NCI-H748 treated with DMSO at 0.1 percent for 48 hours (cell line): ENCODE measurements around the gene SYT6.
"Not testable (repeated sequence)": the region's sequence is repeated elsewhere in the genome, so short reads cannot be mapped to it uniquely, and the experiment has no call there.

ENCODE experiments used
- DNase-seq: peaks from one replicate; lab custom pipeline; 2025; lab: John Stamatoyannopoulos, UW

SYT6 gene

GRCh38 chr1:114072246-114072645 is 81.4 kb downstream of the SYT6 start:
- no peak for DNase-seq

- DNase-seq: not testable (repeated sequence)
Measured at GRCh38 chr1:114069762-114070161, 83.9 kb downstream of the SYT6 start.

- DNase-seq: not testable (repeated sequence)
Measured at GRCh38 chr1:114068684-114069083, 85.0 kb downstream of the SYT6 start.

GRCh38 chr1:114065671-114066070 is 88.0 kb downstream of the SYT6 start:
- not testable (repeated sequence) for DNase-seq

GRCh38 chr1:114063544-114063943 is 90.1 kb downstream of the SYT6 start:
- no peak for DNase-seq

GRCh38 chr1:114062477-114063099 is 91.1 kb downstream of the SYT6 start:
- DNase-seq: no peak

- no peak for DNase-seq
Measured at GRCh38 chr1:114061121-114061830, 92.4 kb downstream of the SYT6 start.

- DNase-seq: not testable (repeated sequence)
Measured at GRCh38 chr1:114058236-114058635, 95.4 kb downstream of the SYT6 start.

GRCh38 chr1:114054148-114054547 is 99.5 kb downstream of the SYT6 start:
- no peak for DNase-seq

GRCh38 chr1:114048232-114048631 is 105.4 kb downstream of the SYT6 start:
- no peak for DNase-seq

- no peak for DNase-seq
Measured at GRCh38 chr1:114043548-114043947, 110.1 kb downstream of the SYT6 start.

GRCh38 chr1:114043054-114043453 is 110.6 kb downstream of the SYT6 start:
- DNase-seq: no peak

GRCh38 chr1:114040273-114041015 is 113.2 kb downstream of the SYT6 start:
- DNase-seq: no peak
